OCI-LY1 (cell line): ENCODE measurements around the gene SDCCAG8.

Experiments
- H2AFZ ChIP-seq: fragments of 200-600 bp; sonication (generic), shearing (Covaris generic); 2 replicates; pipeline ENCODE4 v1.6.0; 2014; ENCODE audit warnings: antibody characterized with exemption, mild to moderate bottlenecking, low read length
- H3F3A ChIP-seq: fragments of 200-600 bp; sonication (generic), shearing (Covaris generic); 2 replicates; pipeline ENCODE4 v1.6.0; 2014; ENCODE audit warnings: mild to moderate bottlenecking, antibody characterized with exemption, low read length, moderate library complexity; ENCODE audit not compliant: insufficient read depth
- H3K27ac ChIP-seq: fragments of 200-600 bp; sonication (generic); 2 replicates; pipeline ENCODE4 v1.5.1; 2014; ENCODE audit warnings: low read length, mixed run types, mild to moderate bottlenecking, low read depth; ENCODE audit not compliant: poor library complexity, severe bottlenecking
- H3K27me3 ChIP-seq: fragments of 200-600 bp; sonication (generic); 2 replicates; pipeline ENCODE4 v1.6.0; 2014; ENCODE audit warnings: antibody characterized with exemption, mild to moderate bottlenecking, low read length, moderate library complexity; ENCODE audit not compliant: insufficient read depth
- H3K36me3 ChIP-seq: fragments of 200-600 bp; sonication (generic); 2 replicates; pipeline ENCODE4 v1.6.1; 2014; ENCODE audit warnings: mild to moderate bottlenecking, antibody characterized with exemption, low read length, moderate library complexity, mixed read lengths; ENCODE audit not compliant: insufficient read depth
- H3K4me1 ChIP-seq: fragments of 200-600 bp; sonication (generic); 2 replicates; pipeline ENCODE4 v1.5.1; 2014; ENCODE audit warnings: mild to moderate bottlenecking, low read length, moderate library complexity; ENCODE audit not compliant: insufficient read depth, severe bottlenecking
- H3K4me2 ChIP-seq: fragments of 200-600 bp; sonication (generic), shearing (Covaris generic); 2 replicates; pipeline ENCODE4 v1.6.1; 2014; ENCODE audit warnings: low read length
- H3K4me3 ChIP-seq: fragments of 200-600 bp; sonication (generic); 2 replicates; pipeline ENCODE4 v1.5.1; 2014; ENCODE audit warnings: low read length, low read depth, mild to moderate bottlenecking, mixed read lengths; ENCODE audit not compliant: poor library complexity, severe bottlenecking
- H3K79me2 ChIP-seq: fragments of 200-600 bp; shearing (Covaris generic); 2 replicates; pipeline ENCODE4 v1.6.1; 2016; ENCODE audit warnings: mixed run types, low read length, mixed read lengths; ENCODE audit not compliant: insufficient read depth
- H3K9ac ChIP-seq: fragments of 200-600 bp; sonication (generic), shearing (Covaris generic); 2 replicates; pipeline ENCODE4 v1.6.1; 2014; ENCODE audit warnings: mild to moderate bottlenecking, low read length, mixed read lengths
- H3K9me2 ChIP-seq: fragments of 200-600 bp; sonication (generic), shearing (Covaris generic); 2 replicates; pipeline ENCODE4 v1.6.1; 2014; ENCODE audit warnings: low read depth, mild to moderate bottlenecking, low read length, mixed read lengths
- H3K9me3 ChIP-seq: fragments of 200-600 bp; shearing (Covaris generic); 2 replicates; pipeline ENCODE4 v1.6.1; 2014; ENCODE audit warnings: low read length, mixed read lengths
- H4K20me1 ChIP-seq: fragments of 200-600 bp; sonication (generic), shearing (Covaris generic); 2 replicates; pipeline ENCODE4 v1.6.0; 2016; ENCODE audit warnings: mild to moderate bottlenecking, low read length; ENCODE audit not compliant: insufficient read depth
- EZH2 ChIP-seq: fragments of 200-600 bp; sonication (generic), shearing (Covaris generic); IDR thresholded peaks from 2 replicates; pipeline ENCODE4 v1.8.0; 2017; ENCODE audit warnings: borderline replicate concordance, mixed run types, mild to moderate bottlenecking, antibody characterized with exemption, low read length, moderate library complexity, mixed read lengths
- TF ChIP-seq, protein P1 (sequence below): fragments of 200-600 bp; sonication (generic), shearing (Covaris generic); IDR thresholded peaks from 2 replicates; pipeline ENCODE4 v1.5.1; 2017; ENCODE audit warnings: mild to moderate bottlenecking, antibody characterized with exemption, low read length, moderate library complexity, mixed read lengths

The SDCCAG8 gene

DNA sequence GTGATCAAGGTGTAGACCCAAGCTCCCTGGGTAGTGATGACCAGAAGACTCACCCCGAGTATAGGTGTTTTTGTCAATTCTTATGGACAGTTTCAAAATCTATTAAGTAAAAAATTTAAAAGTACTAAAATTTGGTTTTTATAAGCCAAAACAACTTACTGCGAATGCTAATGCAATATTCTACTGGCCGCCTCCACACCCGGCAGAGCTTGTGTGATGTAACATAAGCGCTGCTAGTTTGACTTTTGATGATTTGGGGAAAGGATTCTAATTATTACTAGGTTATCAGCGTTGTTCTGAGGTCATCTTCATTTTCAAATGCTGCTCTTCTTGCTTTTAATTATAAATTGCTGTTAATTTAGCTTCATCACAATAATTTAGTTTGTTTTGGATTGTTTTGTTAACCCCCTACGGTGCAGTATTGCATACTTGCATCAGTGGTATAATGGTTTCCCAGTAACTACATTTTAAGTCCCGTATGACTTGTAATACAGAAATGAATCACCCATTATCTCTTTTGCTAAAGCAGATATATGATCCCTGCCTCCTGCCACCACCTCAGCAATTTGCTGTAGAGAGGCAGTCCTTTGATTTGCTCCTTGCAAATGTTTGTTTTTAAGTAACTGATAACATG, 178.0 kb downstream of the SDCCAG8 start:
- Histone ChIP-seq H3K27ac (no peak overlapping the region), H3K4me3 (no peak overlapping the region), H3K4me2 (no peak overlapping the region)

GRCh38 chr1:243434594-243434993, 178.8 kb downstream of the SDCCAG8 start:
- H3K9ac ChIP-seq, result no peak overlapping the region
- H3K79me2 ChIP-seq, result no peaks in the 10 kb centered on the region
- H3K27ac ChIP-seq, result no peak overlapping the region
- no peaks in the 10 kb centered on the region for H3K27me3 ChIP-seq
- TF ChIP-seq, protein P1, sequence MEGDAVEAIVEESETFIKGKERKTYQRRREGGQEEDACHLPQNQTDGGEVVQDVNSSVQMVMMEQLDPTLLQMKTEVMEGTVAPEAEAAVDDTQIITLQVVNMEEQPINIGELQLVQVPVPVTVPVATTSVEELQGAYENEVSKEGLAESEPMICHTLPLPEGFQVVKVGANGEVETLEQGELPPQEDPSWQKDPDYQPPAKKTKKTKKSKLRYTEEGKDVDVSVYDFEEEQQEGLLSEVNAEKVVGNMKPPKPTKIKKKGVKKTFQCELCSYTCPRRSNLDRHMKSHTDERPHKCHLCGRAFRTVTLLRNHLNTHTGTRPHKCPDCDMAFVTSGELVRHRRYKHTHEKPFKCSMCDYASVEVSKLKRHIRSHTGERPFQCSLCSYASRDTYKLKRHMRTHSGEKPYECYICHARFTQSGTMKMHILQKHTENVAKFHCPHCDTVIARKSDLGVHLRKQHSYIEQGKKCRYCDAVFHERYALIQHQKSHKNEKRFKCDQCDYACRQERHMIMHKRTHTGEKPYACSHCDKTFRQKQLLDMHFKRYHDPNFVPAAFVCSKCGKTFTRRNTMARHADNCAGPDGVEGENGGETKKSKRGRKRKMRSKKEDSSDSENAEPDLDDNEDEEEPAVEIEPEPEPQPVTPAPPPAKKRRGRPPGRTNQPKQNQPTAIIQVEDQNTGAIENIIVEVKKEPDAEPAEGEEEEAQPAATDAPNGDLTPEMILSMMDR, result no peak
- TF ChIP-seq EZH2, result no peak
- no peaks in the 10 kb centered on the region for H3K36me3 ChIP-seq
- H2AFZ ChIP-seq, result no peak overlapping the region
- no peaks in the 10 kb centered on the region for H4K20me1 ChIP-seq
- no peaks in the 10 kb centered on the region for H3F3A ChIP-seq
- no peak overlapping the region for H3K4me2 ChIP-seq
- H3K9me2 ChIP-seq, result no peaks in the 10 kb centered on the region
- no peak overlapping the region for H3K4me3 ChIP-seq
- H3K4me1 ChIP-seq, result no peaks in the 10 kb centered on the region
- H3K9me3 ChIP-seq, result no peaks in the 10 kb centered on the region

More for the DNA sequence above, 178.0 kb downstream of the SDCCAG8 start:
- H2AFZ ChIP-seq, result no peak overlapping the region
- no peaks in the 10 kb centered on the region for H3K4me1 ChIP-seq
- no peaks in the 10 kb centered on the region for H3K79me2 ChIP-seq
- H3K9ac ChIP-seq, result no peak overlapping the region
- no peaks in the 10 kb centered on the region for H3F3A ChIP-seq
- no peaks in the 10 kb centered on the region for H3K9me3 ChIP-seq
- H3K9me2 ChIP-seq, result no peaks in the 10 kb centered on the region
- no peak for TF ChIP-seq EZH2
- TF ChIP-seq, protein P1, result no peak
- no peaks in the 10 kb centered on the region for H3K36me3 ChIP-seq
- no peaks in the 10 kb centered on the region for H3K27me3 ChIP-seq
- no peaks in the 10 kb centered on the region for H4K20me1 ChIP-seq

- H4K20me1 ChIP-seq, result no peaks in the 10 kb centered on the region
- no peaks in the 10 kb centered on the region for H3K36me3 ChIP-seq
- no peak overlapping the region for H2AFZ ChIP-seq
- H3K4me3 ChIP-seq, result no peak overlapping the region
- no peaks in the 10 kb centered on the region for H3F3A ChIP-seq
- H3K4me1 ChIP-seq, result no peaks in the 10 kb centered on the region
- no peak overlapping the region for H3K4me2 ChIP-seq
- no peak overlapping the region for H3K27ac ChIP-seq
- TF ChIP-seq, protein P1, result no peak
- no peak for TF ChIP-seq EZH2
- no peaks in the 10 kb centered on the region for H3K9me2 ChIP-seq
- no peaks in the 10 kb centered on the region for H3K9me3 ChIP-seq
- H3K9ac ChIP-seq, result no peak overlapping the region
- H3K27me3 ChIP-seq, result no peaks in the 10 kb centered on the region
- H3K79me2 ChIP-seq, result no peaks in the 10 kb centered on the region
Observed at GRCh38 chr1:243435836-243436235, 180.0 kb downstream of the SDCCAG8 start.
